WTC11 (cell line): ENCODE results near the gene SLC9C1. TPM values are rescaled to one million over a fixed set of nuclear protein-coding genes. Genes with fewer than 3 reads are reported as not detected.

Experiments
- ATAC-seq: fragments of 200-7000 bp; cut with Tn5 transposase; 2 replicates; pipeline ENCODE4 v1.10.0; 2021; ENCODE audit warnings: mild to moderate bottlenecking, moderate library complexity
- CTCF ChIA-PET: fragments of 300-600 bp; sonication (Branson Sonifier 250); formaldehyde crosslinking; loops from one replicate; lab custom pipeline; 2021; ENCODE audit warnings: antibody characterized with exemption; lab: Charles Lee
- POLR2A ChIA-PET: fragments of 350-600 bp; sonication (Branson Sonifier 250); formaldehyde crosslinking; loops from one replicate; lab custom pipeline; 2021; ENCODE audit warnings: antibody characterized with exemption; lab: Charles Lee
- DNase-seq: peaks from one replicate; pipeline ENCODE4 v3.0.0; 2021; ENCODE audit warnings: low spot score
- H3K27ac Mint-ChIP-seq: 2 replicates; pipeline ENCODE4 v1.8.0; 2021; ENCODE audit warnings: mixed read lengths
- H3K27me3 Mint-ChIP-seq: 2 replicates; pipeline ENCODE4 v1.8.0; 2021; ENCODE audit warnings: low read depth, mild to moderate bottlenecking, moderate library complexity, mixed read lengths
- H3K36me3 Mint-ChIP-seq: 2 replicates; pipeline ENCODE4 v1.8.0; 2021; ENCODE audit warnings: mixed read lengths
- H3K4me1 Mint-ChIP-seq: 2 replicates; pipeline ENCODE4 v1.8.0; 2022; ENCODE audit warnings: mixed read lengths
- H3K4me3 Mint-ChIP-seq: 2 replicates; pipeline ENCODE4 v1.8.0; 2021; ENCODE audit warnings: mild to moderate bottlenecking, moderate library complexity, mixed read lengths
- H3K9me3 Mint-ChIP-seq: 2 replicates; pipeline ENCODE4 v1.8.0; 2021; ENCODE audit warnings: mixed read lengths
- ELF4 ChIP-seq: sonication (generic); formaldehyde crosslinking; IDR thresholded peaks from 2 replicates; pipeline ENCODE4 v1.8.1; 2022; ENCODE audit warnings: low read depth, mild to moderate bottlenecking, moderate library complexity, missing genetic modification reagents
- FOXK1 ChIP-seq: sonication (generic); formaldehyde crosslinking; IDR thresholded peaks from 2 replicates; pipeline ENCODE4 v1.8.0; 2022; ENCODE audit warnings: mild to moderate bottlenecking, moderate library complexity, missing genetic modification reagents
- FOXP1 ChIP-seq: sonication (generic); formaldehyde crosslinking; IDR thresholded peaks from 2 replicates; pipeline ENCODE4 v1.8.0; 2022; ENCODE audit warnings: missing genetic modification reagents, mild to moderate bottlenecking, moderate library complexity, borderline replicate concordance
- HMGA2 ChIP-seq: fragments of 250-450 bp; sonication (Bioruptor Pico); IDR thresholded peaks from 2 replicates; pipeline ENCODE4 v1.4.0; 2021; ENCODE audit warnings: mild to moderate bottlenecking, moderate library complexity
- MYBL2 ChIP-seq: sonication (generic); formaldehyde crosslinking; IDR thresholded peaks from 2 replicates; pipeline ENCODE4 v1.8.1; 2023; ENCODE audit warnings: mild to moderate bottlenecking, moderate library complexity, missing genetic modification reagents
- SMAD4 ChIP-seq: sonication (generic); formaldehyde crosslinking; IDR thresholded peaks from 2 replicates; pipeline ENCODE4 v1.8.0; 2022; ENCODE audit warnings: mild to moderate bottlenecking, missing genetic modification reagents
- ZNF671 ChIP-seq: fragments of 250-450 bp; sonication (Bioruptor Pico); IDR thresholded peaks from 2 replicates; pipeline ENCODE4 v1.8.0; 2021; ENCODE audit warnings: mild to moderate bottlenecking
- total RNA-seq: library from RNA; stranded (reverse); gene quantifications from 3 replicates; pipeline ENCODE4 v1.2.3, GENCODE V29; 2021
- TF ChIP-seq, protein P1 (sequence below): fragments of 250-450 bp; sonication (Bioruptor Pico); IDR thresholded peaks from 2 replicates; pipeline ENCODE4 v1.9.0; 2021; ENCODE audit warnings: mild to moderate bottlenecking
- TF ChIP-seq, protein P2 (sequence below): sonication (generic); formaldehyde crosslinking; IDR thresholded peaks from 2 replicates; pipeline ENCODE4 v1.8.1; 2022; ENCODE audit warnings: missing genetic modification reagents, borderline replicate concordance
- TF ChIP-seq, protein P3 (sequence below): fragments of 250-450 bp; sonication (Bioruptor Pico); IDR thresholded peaks from 2 replicates; pipeline ENCODE4 v1.9.0; 2021; ENCODE audit warnings: mild to moderate bottlenecking
- TF ChIP-seq, protein P4 (sequence below): sonication (generic); formaldehyde crosslinking; IDR thresholded peaks from 2 replicates; pipeline ENCODE4 v1.8.0; 2022; ENCODE audit warnings: mild to moderate bottlenecking, missing genetic modification reagents
- TF ChIP-seq, protein P5 (sequence below): sonication (generic); formaldehyde crosslinking; IDR thresholded peaks from 2 replicates; pipeline ENCODE4 v1.8.1; 2023; ENCODE audit warnings: mild to moderate bottlenecking, moderate library complexity, missing genetic modification reagents
- TF ChIP-seq, protein P6 (sequence below): sonication (generic); formaldehyde crosslinking; IDR thresholded peaks from 2 replicates; pipeline ENCODE4 v1.8.1; 2022; ENCODE audit warnings: low read depth, mild to moderate bottlenecking, moderate library complexity, missing genetic modification reagents, borderline replicate concordance
- TF ChIP-seq, protein P7 (sequence below): sonication (generic); formaldehyde crosslinking; IDR thresholded peaks from 2 replicates; pipeline ENCODE4 v1.8.1; 2023; ENCODE audit warnings: mild to moderate bottlenecking, missing genetic modification reagents, moderate library complexity
- TF ChIP-seq, protein P8 (sequence below): fragments of 200-600 bp; IDR thresholded peaks from 2 replicates; pipeline ENCODE4 v1.8.0; 2022; ENCODE audit warnings: antibody characterized with exemption

SLC9C1 gene
- total RNA-seq, 1 experiment from 2014 or later, result 3.5 TPM

DNA sequence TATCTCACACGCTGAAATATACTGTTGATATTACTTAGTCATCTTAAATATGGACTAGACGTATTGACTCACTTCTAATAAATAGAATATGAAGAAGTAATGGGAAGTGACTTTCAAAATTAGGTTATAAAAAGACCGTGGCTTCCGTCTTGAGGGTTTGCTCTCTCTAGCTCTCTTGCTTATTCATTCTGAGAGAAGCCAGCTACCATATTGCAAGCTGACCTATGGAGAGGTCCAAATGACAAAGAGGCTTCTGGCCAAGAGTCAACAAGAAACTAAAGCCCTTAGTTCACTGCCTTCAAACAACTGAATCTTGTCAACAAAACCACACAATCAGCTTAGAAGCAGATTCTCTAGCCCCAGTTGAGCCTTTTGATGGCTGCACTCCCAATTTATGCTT is 46.1 kb downstream of the SLC9C1 start:
- no peak for ATAC-seq
- H3K36me3 Mint-ChIP-seq, result peaks cover 3% of the 10 kb centered on the region
- H3K4me1 Mint-ChIP-seq, result no peaks in the 10 kb centered on the region
- no peak for TF ChIP-seq FOXK1 (CRISPR knock-in tag)
- TF ChIP-seq, protein P1, sequence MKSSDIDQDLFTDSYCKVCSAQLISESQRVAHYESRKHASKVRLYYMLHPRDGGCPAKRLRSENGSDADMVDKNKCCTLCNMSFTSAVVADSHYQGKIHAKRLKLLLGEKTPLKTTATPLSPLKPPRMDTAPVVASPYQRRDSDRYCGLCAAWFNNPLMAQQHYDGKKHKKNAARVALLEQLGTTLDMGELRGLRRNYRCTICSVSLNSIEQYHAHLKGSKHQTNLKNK (CRISPR knock-in tag), result no peak
- no peak for TF ChIP-seq MYBL2
- TF ChIP-seq, protein P2, sequence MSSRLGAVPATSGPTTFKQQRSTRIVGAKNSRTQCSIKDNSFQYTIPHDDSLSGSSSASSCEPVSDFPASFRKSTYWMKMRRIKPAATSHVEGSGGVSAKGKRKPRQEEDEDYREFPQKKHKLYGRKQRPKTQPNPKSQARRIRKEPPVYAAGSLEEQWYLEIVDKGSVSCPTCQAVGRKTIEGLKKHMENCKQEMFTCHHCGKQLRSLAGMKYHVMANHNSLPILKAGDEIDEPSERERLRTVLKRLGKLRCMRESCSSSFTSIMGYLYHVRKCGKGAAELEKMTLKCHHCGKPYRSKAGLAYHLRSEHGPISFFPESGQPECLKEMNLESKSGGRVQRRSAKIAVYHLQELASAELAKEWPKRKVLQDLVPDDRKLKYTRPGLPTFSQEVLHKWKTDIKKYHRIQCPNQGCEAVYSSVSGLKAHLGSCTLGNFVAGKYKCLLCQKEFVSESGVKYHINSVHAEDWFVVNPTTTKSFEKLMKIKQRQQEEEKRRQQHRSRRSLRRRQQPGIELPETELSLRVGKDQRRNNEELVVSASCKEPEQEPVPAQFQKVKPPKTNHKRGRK (CRISPR knock-in tag), result no peak
- TF ChIP-seq, protein P3, sequence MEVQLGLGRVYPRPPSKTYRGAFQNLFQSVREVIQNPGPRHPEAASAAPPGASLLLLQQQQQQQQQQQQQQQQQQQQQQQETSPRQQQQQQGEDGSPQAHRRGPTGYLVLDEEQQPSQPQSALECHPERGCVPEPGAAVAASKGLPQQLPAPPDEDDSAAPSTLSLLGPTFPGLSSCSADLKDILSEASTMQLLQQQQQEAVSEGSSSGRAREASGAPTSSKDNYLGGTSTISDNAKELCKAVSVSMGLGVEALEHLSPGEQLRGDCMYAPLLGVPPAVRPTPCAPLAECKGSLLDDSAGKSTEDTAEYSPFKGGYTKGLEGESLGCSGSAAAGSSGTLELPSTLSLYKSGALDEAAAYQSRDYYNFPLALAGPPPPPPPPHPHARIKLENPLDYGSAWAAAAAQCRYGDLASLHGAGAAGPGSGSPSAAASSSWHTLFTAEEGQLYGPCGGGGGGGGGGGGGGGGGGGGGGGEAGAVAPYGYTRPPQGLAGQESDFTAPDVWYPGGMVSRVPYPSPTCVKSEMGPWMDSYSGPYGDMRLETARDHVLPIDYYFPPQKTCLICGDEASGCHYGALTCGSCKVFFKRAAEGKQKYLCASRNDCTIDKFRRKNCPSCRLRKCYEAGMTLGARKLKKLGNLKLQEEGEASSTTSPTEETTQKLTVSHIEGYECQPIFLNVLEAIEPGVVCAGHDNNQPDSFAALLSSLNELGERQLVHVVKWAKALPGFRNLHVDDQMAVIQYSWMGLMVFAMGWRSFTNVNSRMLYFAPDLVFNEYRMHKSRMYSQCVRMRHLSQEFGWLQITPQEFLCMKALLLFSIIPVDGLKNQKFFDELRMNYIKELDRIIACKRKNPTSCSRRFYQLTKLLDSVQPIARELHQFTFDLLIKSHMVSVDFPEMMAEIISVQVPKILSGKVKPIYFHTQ, result no peak
- TF ChIP-seq, protein P4, sequence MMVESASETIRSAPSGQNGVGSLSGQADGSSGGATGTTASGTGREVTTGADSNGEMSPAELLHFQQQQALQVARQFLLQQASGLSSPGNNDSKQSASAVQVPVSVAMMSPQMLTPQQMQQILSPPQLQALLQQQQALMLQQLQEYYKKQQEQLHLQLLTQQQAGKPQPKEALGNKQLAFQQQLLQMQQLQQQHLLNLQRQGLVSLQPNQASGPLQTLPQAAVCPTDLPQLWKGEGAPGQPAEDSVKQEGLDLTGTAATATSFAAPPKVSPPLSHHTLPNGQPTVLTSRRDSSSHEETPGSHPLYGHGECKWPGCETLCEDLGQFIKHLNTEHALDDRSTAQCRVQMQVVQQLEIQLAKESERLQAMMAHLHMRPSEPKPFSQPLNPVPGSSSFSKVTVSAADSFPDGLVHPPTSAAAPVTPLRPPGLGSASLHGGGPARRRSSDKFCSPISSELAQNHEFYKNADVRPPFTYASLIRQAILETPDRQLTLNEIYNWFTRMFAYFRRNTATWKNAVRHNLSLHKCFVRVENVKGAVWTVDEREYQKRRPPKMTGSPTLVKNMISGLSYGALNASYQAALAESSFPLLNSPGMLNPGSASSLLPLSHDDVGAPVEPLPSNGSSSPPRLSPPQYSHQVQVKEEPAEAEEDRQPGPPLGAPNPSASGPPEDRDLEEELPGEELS (CRISPR knock-in tag), result no peak
- TF ChIP-seq, protein P5, sequence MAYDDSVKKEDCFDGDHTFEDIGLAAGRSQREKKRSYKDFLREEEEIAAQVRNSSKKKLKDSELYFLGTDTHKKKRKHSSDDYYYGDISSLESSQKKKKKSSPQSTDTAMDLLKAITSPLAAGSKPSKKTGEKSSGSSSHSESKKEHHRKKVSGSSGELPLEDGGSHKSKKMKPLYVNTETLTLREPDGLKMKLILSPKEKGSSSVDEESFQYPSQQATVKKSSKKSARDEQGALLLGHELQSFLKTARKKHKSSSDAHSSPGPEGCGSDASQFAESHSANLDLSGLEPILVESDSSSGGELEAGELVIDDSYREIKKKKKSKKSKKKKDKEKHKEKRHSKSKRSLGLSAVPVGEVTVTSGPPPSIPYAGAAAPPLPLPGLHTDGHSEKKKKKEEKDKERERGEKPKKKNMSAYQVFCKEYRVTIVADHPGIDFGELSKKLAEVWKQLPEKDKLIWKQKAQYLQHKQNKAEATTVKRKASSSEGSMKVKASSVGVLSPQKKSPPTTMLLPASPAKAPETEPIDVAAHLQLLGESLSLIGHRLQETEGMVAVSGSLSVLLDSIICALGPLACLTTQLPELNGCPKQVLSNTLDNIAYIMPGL (CRISPR knock-in tag), result no peak
- no peak for TF ChIP-seq ZNF671 (CRISPR knock-in tag)
- no peak for TF ChIP-seq HMGA2 (CRISPR knock-in tag)
- TF ChIP-seq, protein P6, sequence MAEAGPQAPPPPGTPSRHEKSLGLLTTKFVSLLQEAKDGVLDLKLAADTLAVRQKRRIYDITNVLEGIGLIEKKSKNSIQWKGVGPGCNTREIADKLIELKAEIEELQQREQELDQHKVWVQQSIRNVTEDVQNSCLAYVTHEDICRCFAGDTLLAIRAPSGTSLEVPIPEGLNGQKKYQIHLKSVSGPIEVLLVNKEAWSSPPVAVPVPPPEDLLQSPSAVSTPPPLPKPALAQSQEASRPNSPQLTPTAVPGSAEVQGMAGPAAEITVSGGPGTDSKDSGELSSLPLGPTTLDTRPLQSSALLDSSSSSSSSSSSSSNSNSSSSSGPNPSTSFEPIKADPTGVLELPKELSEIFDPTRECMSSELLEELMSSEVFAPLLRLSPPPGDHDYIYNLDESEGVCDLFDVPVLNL (CRISPR knock-in tag), result no peak
- no peaks in the 10 kb centered on the region for H3K27me3 Mint-ChIP-seq
- POLR2A ChIA-PET, result no interaction called here
- CTCF ChIA-PET, result interaction anchor here (0.6 kb wide), 1 partner anchor 283 kb away, joined by 3 read pairs; no protein-coding TSS in a partner anchor
- H3K9me3 Mint-ChIP-seq, result peaks cover 14% of the 10 kb centered on the region
- no peak for DNase-seq
- H3K27ac Mint-ChIP-seq, result no peak overlapping the region
- no peak overlapping the region for H3K4me3 Mint-ChIP-seq

DNA sequence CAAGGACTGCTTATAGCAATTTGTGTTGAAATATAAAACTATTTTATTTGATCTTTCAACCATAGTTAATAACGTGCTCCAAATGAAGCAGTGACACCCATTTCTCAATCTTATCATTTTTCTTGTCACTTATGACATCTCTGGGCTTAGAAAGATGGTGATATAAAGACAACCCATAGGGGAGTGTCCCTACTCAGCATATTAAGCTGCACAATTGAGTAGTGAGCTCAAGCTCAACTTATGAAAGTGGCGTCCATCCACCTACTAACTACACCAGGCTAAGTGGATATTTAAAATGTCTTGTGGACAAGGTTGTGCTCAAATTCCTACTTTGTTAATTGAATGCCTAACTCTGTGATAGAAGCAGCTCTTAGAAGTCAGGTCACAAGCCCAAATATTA is 46.7 kb downstream of the SLC9C1 start:
- no peak for ATAC-seq
- peaks cover 3% of the 10 kb centered on the region for H3K36me3 Mint-ChIP-seq
- H3K4me3 Mint-ChIP-seq, result no peak overlapping the region
- no peak for DNase-seq
- CTCF ChIA-PET, result interaction anchor here (0.6 to 1.4 kb wide), 5 partner anchors 22 to 283 kb away, joined by 3 read pairs; no protein-coding TSS in a partner anchor
- no peak overlapping the region for H3K27ac Mint-ChIP-seq
- TF ChIP-seq, protein P7, sequence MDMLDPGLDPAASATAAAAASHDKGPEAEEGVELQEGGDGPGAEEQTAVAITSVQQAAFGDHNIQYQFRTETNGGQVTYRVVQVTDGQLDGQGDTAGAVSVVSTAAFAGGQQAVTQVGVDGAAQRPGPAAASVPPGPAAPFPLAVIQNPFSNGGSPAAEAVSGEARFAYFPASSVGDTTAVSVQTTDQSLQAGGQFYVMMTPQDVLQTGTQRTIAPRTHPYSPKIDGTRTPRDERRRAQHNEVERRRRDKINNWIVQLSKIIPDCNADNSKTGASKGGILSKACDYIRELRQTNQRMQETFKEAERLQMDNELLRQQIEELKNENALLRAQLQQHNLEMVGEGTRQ (CRISPR knock-in tag), result no peak
- TF ChIP-seq, protein P8, sequence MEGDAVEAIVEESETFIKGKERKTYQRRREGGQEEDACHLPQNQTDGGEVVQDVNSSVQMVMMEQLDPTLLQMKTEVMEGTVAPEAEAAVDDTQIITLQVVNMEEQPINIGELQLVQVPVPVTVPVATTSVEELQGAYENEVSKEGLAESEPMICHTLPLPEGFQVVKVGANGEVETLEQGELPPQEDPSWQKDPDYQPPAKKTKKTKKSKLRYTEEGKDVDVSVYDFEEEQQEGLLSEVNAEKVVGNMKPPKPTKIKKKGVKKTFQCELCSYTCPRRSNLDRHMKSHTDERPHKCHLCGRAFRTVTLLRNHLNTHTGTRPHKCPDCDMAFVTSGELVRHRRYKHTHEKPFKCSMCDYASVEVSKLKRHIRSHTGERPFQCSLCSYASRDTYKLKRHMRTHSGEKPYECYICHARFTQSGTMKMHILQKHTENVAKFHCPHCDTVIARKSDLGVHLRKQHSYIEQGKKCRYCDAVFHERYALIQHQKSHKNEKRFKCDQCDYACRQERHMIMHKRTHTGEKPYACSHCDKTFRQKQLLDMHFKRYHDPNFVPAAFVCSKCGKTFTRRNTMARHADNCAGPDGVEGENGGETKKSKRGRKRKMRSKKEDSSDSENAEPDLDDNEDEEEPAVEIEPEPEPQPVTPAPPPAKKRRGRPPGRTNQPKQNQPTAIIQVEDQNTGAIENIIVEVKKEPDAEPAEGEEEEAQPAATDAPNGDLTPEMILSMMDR, result no peak
- TF ChIP-seq ELF4 (no peak), SMAD4 (CRISPR knock-in tag) (no peak), FOXP1 (no peak)
- H3K9me3 Mint-ChIP-seq, result peaks cover 20% of the 10 kb centered on the region
- no peaks in the 10 kb centered on the region for H3K4me1 Mint-ChIP-seq
- H3K27me3 Mint-ChIP-seq, result no peaks in the 10 kb centered on the region
- POLR2A ChIA-PET, result no interaction called here
